Esophagus squamous epithelium (tissue), 4 donors: ENCODE data around the gene RIN3.

Experiments used
- POLR2A ChIP-seq, 4 donors: fragments of 450-650 bp; IDR thresholded peaks; one replicate each; pipeline ENCODE4 v1.6.1; 2017; ENCODE audit warnings: antibody characterized with exemption in 4 of 4, mild to moderate bottlenecking in 4 of 4, moderate library complexity in 3 of 4
- TF ChIP-seq, protein P1 (sequence below), 6 experiments: fragments of 450-650 bp in 4 of 6; fragments of 200-600 bp in 2 of 6; sonication (generic) in 2 of 6; IDR thresholded peaks; one replicate each; pipeline ENCODE4 v1.5.1; 2016 to 2019; ENCODE audit warnings: antibody characterized with exemption in 6 of 6, mild to moderate bottlenecking in 4 of 6, moderate library complexity in 4 of 6

GRCh38 chr14:92534932-92535643, 21.5 kb downstream of the RIN3 start:
- TF ChIP-seq, protein P1, sequence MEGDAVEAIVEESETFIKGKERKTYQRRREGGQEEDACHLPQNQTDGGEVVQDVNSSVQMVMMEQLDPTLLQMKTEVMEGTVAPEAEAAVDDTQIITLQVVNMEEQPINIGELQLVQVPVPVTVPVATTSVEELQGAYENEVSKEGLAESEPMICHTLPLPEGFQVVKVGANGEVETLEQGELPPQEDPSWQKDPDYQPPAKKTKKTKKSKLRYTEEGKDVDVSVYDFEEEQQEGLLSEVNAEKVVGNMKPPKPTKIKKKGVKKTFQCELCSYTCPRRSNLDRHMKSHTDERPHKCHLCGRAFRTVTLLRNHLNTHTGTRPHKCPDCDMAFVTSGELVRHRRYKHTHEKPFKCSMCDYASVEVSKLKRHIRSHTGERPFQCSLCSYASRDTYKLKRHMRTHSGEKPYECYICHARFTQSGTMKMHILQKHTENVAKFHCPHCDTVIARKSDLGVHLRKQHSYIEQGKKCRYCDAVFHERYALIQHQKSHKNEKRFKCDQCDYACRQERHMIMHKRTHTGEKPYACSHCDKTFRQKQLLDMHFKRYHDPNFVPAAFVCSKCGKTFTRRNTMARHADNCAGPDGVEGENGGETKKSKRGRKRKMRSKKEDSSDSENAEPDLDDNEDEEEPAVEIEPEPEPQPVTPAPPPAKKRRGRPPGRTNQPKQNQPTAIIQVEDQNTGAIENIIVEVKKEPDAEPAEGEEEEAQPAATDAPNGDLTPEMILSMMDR (IDR thresholded peaks at IDR 0.05), result no peak
- TF ChIP-seq POLR2A (IDR thresholded peaks at IDR 0.05), result no peak
